ENCODE data around the gene ADM2.

Gene ADM2

DNA sequence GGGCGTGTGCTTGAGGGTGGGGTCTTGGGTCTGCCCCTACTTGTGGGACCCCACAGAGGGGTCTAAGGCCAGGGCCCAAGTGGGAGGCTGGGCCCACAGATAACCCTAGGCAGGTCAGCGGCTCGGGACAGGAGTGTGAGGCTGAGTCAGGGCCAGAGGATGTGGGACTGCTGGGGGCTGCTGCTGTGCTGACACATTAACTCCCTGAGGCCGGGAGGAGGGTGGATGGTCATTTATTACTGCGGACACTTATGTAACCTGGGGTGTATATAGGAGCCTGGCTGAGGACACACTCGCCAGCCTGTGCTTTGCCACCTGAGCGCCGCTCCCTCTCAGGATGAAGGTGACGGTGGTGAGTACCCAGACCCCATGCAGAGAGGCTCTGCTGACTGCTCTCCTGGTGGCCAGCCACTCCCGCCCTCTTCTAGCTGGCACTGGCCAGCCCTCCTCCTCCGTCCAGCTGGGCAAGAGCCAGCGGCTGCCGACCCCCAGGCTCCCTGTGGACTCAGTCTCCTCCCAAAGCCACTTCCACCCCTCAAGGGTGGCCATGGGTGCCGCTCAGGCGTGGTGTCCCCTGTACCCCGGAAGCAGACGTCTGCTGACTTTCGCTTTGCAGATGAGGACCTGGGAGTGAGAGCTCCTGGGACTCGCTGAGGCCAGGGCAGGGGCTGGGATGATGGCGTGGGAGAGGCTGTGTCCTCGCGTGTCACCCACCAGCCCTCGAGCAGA, 5.4 kb downstream of the ADM2 start, which contains the start of gene MIOX:
Gene MIOX, plus strand, starts transcription at position 299 of the 729 bp plus-strand sequence. Its CDS starts 39 bp downstream, at position 338.
- TF ChIP-seq, protein P1, sequence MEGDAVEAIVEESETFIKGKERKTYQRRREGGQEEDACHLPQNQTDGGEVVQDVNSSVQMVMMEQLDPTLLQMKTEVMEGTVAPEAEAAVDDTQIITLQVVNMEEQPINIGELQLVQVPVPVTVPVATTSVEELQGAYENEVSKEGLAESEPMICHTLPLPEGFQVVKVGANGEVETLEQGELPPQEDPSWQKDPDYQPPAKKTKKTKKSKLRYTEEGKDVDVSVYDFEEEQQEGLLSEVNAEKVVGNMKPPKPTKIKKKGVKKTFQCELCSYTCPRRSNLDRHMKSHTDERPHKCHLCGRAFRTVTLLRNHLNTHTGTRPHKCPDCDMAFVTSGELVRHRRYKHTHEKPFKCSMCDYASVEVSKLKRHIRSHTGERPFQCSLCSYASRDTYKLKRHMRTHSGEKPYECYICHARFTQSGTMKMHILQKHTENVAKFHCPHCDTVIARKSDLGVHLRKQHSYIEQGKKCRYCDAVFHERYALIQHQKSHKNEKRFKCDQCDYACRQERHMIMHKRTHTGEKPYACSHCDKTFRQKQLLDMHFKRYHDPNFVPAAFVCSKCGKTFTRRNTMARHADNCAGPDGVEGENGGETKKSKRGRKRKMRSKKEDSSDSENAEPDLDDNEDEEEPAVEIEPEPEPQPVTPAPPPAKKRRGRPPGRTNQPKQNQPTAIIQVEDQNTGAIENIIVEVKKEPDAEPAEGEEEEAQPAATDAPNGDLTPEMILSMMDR (IDR thresholded peaks at IDR 0.05; ENCODE audit: low read depth, low read length, missing control alignments): no peak
- no peak within 1 kb of the TSS for H3K4me3 ChIP-seq (replicated peaks; ENCODE audit: low read depth, low read length)

DNA sequence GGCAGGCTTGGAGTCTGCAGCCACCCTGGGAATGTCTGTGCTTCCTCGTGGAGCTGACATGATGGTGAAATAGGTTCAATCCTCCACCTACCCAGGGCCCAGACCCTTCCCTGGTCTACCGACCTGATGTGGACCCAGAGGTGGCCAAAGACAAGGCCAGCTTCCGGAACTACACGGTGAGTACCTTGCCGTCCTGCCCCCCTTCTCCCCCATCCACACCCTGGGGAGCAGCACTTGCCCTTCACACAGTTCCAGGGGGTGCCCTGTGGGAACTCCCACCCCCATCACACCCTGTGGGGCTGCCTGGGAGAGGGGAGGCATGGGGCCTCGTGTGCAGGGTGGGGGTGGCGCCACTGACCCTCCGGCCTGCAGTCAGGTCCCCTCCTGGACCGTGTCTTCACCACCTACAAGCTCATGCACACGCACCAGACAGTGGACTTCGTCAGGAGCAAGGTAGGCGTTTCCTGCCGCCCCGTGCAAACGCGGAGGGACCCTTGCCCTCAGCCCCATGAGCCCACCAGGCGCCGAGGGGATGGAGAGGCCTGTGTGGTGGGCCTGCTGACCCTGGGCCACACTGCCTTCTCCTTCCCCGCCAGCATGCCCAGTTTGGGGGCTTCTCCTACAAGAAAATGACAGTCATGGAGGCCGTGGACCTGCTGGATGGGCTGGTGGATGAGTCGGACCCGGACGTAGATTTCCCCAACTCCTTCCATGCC, 6.1 kb downstream of the ADM2 start:
- no peak overlapping the region for H3K4me3 ChIP-seq (replicated peaks; ENCODE audit: low read depth, low read length)
- TF ChIP-seq, protein P1 (IDR thresholded peaks at IDR 0.05; ENCODE audit: low read depth, low read length, missing control alignments): no peak
- DNase-seq (ENCODE audit: extremely low read depth, low read depth): no peak

More for the DNA sequence above, 5.4 kb downstream of the ADM2 start, which contains the start of gene MIOX:
- DNase-seq (ENCODE audit: extremely low read depth, low read depth): no peak

DNA sequence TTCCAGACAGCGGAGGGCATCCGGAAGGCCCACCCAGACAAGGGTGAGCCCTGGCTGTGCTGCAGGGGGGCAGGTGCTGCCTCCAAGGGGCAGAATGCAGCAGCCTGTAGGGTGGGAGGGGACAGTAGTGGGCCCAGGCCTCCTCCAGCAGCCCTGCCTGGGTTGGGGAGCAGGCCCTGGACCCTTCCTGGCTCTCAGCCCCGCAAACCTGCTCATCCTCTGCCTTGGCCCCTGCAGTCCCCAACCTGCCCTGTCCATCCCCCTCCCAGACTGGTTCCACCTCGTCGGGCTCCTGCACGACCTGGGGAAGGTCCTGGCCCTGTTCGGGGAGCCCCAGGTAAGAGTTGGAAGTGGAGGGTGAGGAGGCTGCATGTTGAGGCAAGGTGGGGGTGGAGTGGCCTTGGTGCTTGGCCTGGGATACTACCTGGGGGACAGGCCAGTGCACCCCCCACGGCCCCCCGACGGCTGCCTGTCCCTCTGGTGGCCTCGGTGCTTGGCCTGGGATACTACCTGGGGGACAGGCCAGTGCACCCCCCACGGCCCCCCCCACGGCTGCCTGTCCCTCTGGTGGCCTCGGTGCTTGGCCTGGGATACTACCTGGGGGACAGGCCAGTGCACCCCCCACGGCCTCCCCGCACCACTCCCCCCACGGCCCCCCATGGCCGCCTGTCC, 6.8 kb downstream of the ADM2 start:
- TF ChIP-seq, protein P1 (IDR thresholded peaks at IDR 0.05; ENCODE audit: low read depth, low read length, missing control alignments): no peak
- H3K4me3 ChIP-seq (replicated peaks; ENCODE audit: low read depth, low read length): no peak overlapping the region
- no peak for DNase-seq (ENCODE audit: extremely low read depth, low read depth)

DNA sequence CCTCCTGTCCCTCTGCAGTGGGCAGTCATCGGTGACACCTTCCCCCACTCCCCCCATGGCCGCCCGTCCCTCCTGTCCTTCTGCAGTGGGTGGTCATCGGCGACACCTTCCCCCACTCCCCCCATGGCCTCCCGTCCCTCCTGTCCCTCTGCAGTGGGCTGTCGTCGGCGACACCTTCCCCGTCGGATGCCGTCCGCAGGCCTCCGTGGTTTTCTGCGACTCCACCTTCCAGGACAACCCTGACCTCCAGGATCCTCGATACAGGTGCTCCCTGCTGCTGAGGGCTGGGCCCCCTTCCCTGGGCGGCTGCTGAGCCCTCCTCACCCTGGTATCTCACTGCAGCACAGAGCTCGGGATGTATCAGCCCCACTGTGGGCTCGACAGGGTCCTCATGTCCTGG, 7.5 kb downstream of the ADM2 start:
- H3K4me3 ChIP-seq (replicated peaks; ENCODE audit: low read depth, low read length): no peak overlapping the region
- TF ChIP-seq, protein P1 (IDR thresholded peaks at IDR 0.05; ENCODE audit: low read depth, low read length, missing control alignments): no peak
- DNase-seq (ENCODE audit: extremely low read depth, low read depth): no peak

DNA sequence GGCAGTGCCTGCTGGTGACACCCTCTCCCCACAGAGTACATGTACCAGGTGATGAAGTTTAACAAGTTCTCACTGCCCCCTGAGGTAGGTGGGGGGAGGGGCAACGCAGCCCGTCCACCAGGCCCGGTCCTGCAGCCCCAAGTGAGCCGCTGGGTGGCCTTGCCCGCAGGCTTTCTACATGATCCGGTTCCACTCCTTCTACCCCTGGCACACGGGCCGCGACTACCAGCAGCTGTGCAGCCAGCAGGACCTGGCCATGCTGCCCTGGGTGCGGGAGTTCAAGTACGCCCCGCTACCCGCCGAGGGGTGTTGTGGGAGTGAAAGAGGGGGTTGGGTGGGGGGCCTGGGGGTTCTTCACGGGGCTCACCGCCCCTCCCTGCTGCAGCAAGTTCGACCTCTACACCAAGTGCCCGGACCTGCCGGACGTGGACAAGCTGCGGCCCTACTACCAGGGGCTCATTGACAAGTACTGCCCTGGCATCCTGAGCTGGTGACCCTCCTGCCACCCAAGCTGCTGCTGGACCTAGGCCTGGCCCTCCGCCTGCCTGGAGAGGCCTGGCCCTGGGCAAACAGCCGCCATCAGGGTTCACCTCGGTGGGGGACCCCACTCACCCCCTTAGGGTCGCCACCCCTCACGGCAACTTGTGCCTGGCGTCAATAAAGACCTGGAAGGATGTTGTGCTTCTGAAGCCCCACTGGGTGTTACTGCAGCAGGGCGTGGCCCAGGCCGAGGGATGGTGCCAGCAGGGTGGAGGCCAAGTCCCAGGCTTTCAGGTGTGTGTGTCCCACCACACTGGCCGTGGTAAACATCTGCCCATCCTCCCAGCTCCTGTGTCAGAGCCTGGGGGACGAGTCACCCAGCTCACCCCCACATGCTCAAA, 8.3 kb downstream of the ADM2 start:
- DNase-seq (ENCODE audit: extremely low read depth, low read depth): no peak
- TF ChIP-seq, protein P1 (IDR thresholded peaks at IDR 0.05; ENCODE audit: low read depth, low read length, missing control alignments): no peak
- no peak overlapping the region for H3K4me3 ChIP-seq (replicated peaks; ENCODE audit: low read depth, low read length)
